Measurements from ENCODE around the gene LMAN1.

LMAN1 gene

GRCh38 chr18:59298871-59299270 is 60.2 kb downstream of the LMAN1 start:
- Histone ChIP-seq H3K9me3 (ENCODE audit: insufficient read depth, low read length) (no peaks in the 10 kb centered on the region), H3K79me2 (ENCODE audit: insufficient read depth, low read length) (no peaks in the 10 kb centered on the region), H3K27me3 (ENCODE audit: low read length) (no peaks in the 10 kb centered on the region), H3K27ac (ENCODE audit: low read depth, low read length) (no peak overlapping the region), H3K4me3 (ENCODE audit: insufficient read depth, low read length, poor library complexity, severe bottlenecking) (no peak overlapping the region), H3K9ac (ENCODE audit: low read length) (no peak overlapping the region), H3K4me2 (ENCODE audit: low read depth, low read length, poor library complexity, severe bottlenecking) (no peak overlapping the region), H3K9me2 (replicated peaks; ENCODE audit: insufficient read depth, low read length) (no peaks in the 10 kb centered on the region), H4K20me1 (ENCODE audit: low read depth, low read length) (no peaks in the 10 kb centered on the region), H3F3A (ENCODE audit: insufficient read depth) (no peaks in the 10 kb centered on the region), H2AFZ (ENCODE audit: low read depth, low read length, severe bottlenecking) (no peak overlapping the region), H3K36me3 (ENCODE audit: low read length) (no peaks in the 10 kb centered on the region)
- TF ChIP-seq, protein P1, sequence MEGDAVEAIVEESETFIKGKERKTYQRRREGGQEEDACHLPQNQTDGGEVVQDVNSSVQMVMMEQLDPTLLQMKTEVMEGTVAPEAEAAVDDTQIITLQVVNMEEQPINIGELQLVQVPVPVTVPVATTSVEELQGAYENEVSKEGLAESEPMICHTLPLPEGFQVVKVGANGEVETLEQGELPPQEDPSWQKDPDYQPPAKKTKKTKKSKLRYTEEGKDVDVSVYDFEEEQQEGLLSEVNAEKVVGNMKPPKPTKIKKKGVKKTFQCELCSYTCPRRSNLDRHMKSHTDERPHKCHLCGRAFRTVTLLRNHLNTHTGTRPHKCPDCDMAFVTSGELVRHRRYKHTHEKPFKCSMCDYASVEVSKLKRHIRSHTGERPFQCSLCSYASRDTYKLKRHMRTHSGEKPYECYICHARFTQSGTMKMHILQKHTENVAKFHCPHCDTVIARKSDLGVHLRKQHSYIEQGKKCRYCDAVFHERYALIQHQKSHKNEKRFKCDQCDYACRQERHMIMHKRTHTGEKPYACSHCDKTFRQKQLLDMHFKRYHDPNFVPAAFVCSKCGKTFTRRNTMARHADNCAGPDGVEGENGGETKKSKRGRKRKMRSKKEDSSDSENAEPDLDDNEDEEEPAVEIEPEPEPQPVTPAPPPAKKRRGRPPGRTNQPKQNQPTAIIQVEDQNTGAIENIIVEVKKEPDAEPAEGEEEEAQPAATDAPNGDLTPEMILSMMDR (IDR thresholded peaks at IDR 0.05; ENCODE audit: insufficient read depth, low read length, poor library complexity, severe bottlenecking) = no peak
- no peak for TF ChIP-seq EZH2phosphoT487 (conservative IDR thresholded peaks at IDR 0.05; ENCODE audit: low read length)

- Histone ChIP-seq H3K27me3 (ENCODE audit: low read length) (no peaks in the 10 kb centered on the region), H3K9me3 (ENCODE audit: insufficient read depth, low read length) (no peaks in the 10 kb centered on the region), H4K20me1 (ENCODE audit: low read depth, low read length) (no peaks in the 10 kb centered on the region), H3K9me2 (replicated peaks; ENCODE audit: insufficient read depth, low read length) (no peaks in the 10 kb centered on the region), H3F3A (ENCODE audit: insufficient read depth) (no peaks in the 10 kb centered on the region), H2AFZ (ENCODE audit: low read depth, low read length, severe bottlenecking) (no peak overlapping the region), H3K36me3 (ENCODE audit: low read length) (no peaks in the 10 kb centered on the region), H3K4me2 (ENCODE audit: low read depth, low read length, poor library complexity, severe bottlenecking) (no peak overlapping the region), H3K27ac (ENCODE audit: low read depth, low read length) (no peak overlapping the region), H3K79me2 (ENCODE audit: insufficient read depth, low read length) (no peaks in the 10 kb centered on the region), H3K9ac (ENCODE audit: low read length) (no peak overlapping the region), H3K4me3 (ENCODE audit: insufficient read depth, low read length, poor library complexity, severe bottlenecking) (no peak overlapping the region)
- no peak for TF ChIP-seq EZH2phosphoT487 (conservative IDR thresholded peaks at IDR 0.05; ENCODE audit: low read length)
- TF ChIP-seq, protein P1 (IDR thresholded peaks at IDR 0.05; ENCODE audit: insufficient read depth, low read length, poor library complexity, severe bottlenecking) = no peak
Measured at GRCh38 chr18:59293317-59293716, 65.7 kb downstream of the LMAN1 start.

GRCh38 chr18:59286341-59286740 is 72.7 kb downstream of the LMAN1 start:
- TF ChIP-seq, protein P1 (IDR thresholded peaks at IDR 0.05; ENCODE audit: insufficient read depth, low read length, poor library complexity, severe bottlenecking) = no peak
- no peak for TF ChIP-seq EZH2phosphoT487 (conservative IDR thresholded peaks at IDR 0.05; ENCODE audit: low read length)
- H3F3A ChIP-seq (ENCODE audit: insufficient read depth) = no peaks in the 10 kb centered on the region
- no peak overlapping the region for H3K4me2 ChIP-seq (ENCODE audit: low read depth, low read length, poor library complexity, severe bottlenecking)

More at GRCh38 chr18:59286341-59286740, 72.7 kb downstream of the LMAN1 start:
- no peaks in the 10 kb centered on the region for H3K36me3 ChIP-seq (ENCODE audit: low read length)
- no peak overlapping the region for H2AFZ ChIP-seq (ENCODE audit: low read depth, low read length, severe bottlenecking)
- no peaks in the 10 kb centered on the region for H3K9me2 ChIP-seq (replicated peaks; ENCODE audit: insufficient read depth, low read length)
- H3K9ac ChIP-seq (ENCODE audit: low read length) = no peak overlapping the region
- H3K9me3 ChIP-seq (ENCODE audit: insufficient read depth, low read length) = no peaks in the 10 kb centered on the region
- no peaks in the 10 kb centered on the region for H4K20me1 ChIP-seq (ENCODE audit: low read depth, low read length)
- H3K27ac ChIP-seq (ENCODE audit: low read depth, low read length) = no peak overlapping the region
- H3K27me3 ChIP-seq (ENCODE audit: low read length) = no peaks in the 10 kb centered on the region
- no peaks in the 10 kb centered on the region for H3K79me2 ChIP-seq (ENCODE audit: insufficient read depth, low read length)
- H3K4me3 ChIP-seq (ENCODE audit: insufficient read depth, low read length, poor library complexity, severe bottlenecking) = no peak overlapping the region

Data from SU-DHL-6 (cell line).